AG09309 (cell line): Measurements from ENCODE around the gene SPIRE1.
"Not testable (repeated sequence)": the region's sequence is repeated elsewhere in the genome, so short reads cannot be mapped to it uniquely, and the experiment has no call there.

Experiments
- DNase-seq: peaks from one replicate; pipeline ENCODE4 v3.0.0-alpha.2; 2010; ENCODE audit warnings: low read depth
- H3K4me3 ChIP-seq: 2 replicates; pipeline ENCODE4 v1.5.1; 2011; ENCODE audit warnings: mild to moderate bottlenecking, low read depth, low read length, moderate library complexity; ENCODE audit not compliant: control insufficient read depth
- TF ChIP-seq, protein P1 (sequence below): IDR thresholded peaks from 2 replicates; pipeline ENCODE4 v1.5.1; 2011; ENCODE audit warnings: mild to moderate bottlenecking, low read depth, low read length, inconsistent platforms; ENCODE audit not compliant: insufficient read depth, control insufficient read depth; ENCODE audit errors: missing control alignments

Gene SPIRE1

DNA sequence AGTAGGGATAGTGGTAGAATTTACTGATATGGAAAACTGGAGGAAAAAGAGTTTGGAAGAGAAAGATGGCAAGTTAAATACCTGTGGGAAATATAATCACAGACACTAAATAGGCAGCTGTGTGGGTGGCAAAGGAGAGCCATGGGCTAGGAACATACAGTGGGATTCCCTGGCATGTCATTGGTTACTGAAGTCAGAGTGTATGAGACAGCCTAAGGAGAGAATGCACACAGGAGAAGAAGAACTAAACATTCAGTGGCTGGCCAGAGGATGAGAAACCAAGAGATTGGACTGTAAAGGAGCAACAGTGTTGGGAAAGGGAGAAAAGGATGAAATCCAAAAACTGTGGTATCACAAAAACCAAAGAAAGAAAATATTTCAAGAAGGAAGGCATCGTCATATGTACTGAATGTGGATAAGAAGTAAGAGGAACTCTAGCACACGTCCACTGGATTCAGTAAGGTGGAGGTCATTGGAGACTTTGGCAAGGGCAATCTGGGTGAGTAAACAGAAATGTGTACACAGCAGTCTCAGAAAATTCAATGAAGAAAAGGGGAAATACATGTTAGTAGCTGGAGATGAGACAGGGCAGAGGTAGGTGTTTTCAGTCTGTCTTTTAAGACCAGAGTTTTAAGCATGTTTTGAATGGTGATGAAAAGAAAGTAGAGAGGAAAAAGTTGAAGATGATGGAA, 83.3 kb downstream of the SPIRE1 start:
- no peak overlapping the region for H3K4me3 ChIP-seq
- no peak for DNase-seq
- TF ChIP-seq, protein P1, sequence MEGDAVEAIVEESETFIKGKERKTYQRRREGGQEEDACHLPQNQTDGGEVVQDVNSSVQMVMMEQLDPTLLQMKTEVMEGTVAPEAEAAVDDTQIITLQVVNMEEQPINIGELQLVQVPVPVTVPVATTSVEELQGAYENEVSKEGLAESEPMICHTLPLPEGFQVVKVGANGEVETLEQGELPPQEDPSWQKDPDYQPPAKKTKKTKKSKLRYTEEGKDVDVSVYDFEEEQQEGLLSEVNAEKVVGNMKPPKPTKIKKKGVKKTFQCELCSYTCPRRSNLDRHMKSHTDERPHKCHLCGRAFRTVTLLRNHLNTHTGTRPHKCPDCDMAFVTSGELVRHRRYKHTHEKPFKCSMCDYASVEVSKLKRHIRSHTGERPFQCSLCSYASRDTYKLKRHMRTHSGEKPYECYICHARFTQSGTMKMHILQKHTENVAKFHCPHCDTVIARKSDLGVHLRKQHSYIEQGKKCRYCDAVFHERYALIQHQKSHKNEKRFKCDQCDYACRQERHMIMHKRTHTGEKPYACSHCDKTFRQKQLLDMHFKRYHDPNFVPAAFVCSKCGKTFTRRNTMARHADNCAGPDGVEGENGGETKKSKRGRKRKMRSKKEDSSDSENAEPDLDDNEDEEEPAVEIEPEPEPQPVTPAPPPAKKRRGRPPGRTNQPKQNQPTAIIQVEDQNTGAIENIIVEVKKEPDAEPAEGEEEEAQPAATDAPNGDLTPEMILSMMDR: no peak

DNA sequence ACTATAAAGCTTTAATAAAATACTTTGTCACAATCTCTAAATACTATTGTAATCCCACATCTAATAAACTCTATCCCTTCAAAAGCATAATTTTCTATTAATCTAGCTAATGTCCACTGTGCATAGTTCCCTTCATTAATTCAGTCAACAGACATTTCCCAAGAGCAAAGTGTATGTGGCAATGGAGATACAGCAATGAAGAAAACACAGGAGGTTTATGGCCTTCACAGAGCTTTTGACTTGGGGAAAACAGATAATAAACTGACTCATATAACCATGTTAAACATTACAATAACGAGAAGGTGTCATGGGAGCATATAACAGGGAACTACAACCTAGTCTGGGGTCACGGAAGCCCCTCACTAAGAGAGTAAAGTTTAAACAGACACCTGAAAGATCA, 86.3 kb downstream of the SPIRE1 start:
- no peak overlapping the region for H3K4me3 ChIP-seq
- DNase-seq: no peak
- TF ChIP-seq, protein P1: no peak

DNA sequence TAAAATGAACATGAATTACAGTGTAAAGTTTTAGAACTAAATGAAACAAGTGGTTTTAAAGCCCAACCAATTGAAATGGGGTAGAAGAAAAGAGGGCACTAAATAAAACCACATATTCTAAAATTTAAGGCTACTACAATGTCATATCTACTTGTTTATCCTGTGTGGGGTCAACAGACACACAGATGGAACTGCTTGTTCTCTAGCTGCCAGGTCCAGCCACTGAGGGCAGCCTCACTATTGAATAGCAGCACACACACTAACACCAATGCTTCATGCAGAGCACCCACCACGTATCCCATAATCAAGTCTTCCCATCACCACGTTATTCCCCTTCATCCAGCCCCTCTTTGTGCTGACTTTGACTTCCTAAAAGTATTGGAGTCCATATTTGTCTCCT, 88.1 kb downstream of the SPIRE1 start:
- TF ChIP-seq, protein P1: no peak
- no peak for DNase-seq
- H3K4me3 ChIP-seq: no peak overlapping the region

DNA sequence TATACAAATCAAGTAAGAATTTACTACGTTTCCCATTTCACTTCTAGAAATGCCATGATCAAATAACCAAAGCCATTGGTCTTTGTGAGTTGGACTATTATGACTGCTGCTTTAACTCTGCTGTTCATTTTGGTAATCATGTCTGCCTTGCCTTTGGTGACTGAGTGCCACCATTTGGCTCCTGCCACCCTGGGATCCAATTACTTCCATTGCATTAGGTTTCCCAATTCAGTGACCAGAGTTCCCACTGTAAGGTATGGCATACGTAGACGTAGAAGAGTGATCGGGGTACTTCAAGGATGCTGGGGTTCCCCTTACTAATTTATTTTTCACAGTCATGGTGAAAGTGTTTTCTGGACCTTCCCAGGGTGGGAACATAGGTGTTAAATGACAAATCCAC, 90.1 kb downstream of the SPIRE1 start:
- H3K4me3 ChIP-seq: no peak overlapping the region
- TF ChIP-seq, protein P1: no peak
- DNase-seq: no peak

DNA sequence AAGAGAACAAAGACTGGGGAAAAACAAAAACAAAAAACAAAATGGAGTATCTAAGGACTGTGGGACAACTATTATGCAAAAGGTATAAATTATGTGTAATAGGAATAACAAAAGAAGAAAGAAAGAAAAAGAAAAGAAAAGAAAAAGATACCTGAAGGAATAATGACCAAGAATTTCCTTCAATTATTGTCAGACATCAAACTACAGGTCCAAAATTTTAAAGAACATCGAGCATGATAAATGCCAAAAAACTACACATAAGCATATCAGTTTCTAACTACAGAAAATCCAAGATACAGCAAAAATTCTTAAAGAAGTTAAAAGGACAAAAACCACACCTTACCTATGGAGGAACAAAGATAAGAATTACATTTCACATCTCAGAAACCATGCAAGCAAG, 93.0 kb downstream of the SPIRE1 start:
- H3K4me3 ChIP-seq: no peak overlapping the region
- TF ChIP-seq, protein P1: no peak
- no peak for DNase-seq

DNA sequence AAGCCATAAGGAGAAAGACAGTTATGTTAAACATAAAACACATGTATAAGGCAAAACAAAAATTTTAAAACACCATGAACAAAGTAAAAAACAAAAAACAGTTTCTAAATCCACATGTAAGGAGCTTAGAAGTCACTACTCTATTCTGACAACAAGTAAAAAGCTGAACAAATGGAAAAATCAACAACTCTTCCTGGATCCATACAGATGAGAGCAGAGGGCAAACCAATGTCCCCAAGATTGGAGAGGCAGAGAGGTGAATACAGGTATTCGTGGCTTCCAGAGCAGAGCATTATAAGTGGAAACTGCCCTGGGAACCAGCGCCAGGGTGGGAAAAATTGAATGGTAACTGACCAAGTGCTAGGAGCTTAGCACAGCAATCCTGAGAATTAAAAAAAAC, 93.5 kb downstream of the SPIRE1 start:
- TF ChIP-seq, protein P1: no peak
- no peak overlapping the region for H3K4me3 ChIP-seq
- no peak for DNase-seq

DNA sequence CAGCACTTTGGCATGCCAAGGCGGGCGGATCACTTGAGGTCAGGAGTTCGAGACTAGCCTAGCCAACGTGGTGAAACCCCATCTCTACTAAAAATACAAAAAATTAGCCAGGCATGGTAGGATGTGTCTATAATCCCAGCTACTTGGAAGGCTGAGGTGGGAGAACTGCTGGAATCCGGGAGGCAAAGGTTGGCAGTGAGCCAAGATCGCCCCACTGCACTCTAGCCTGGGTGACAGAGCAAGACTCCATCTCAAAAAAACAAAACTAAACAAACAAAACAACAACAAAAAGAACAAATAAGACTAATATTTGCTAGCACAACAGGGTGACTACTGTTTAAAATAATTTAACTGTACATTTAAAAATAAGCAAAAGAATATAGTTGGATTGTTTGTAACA, 97.3 kb downstream of the SPIRE1 start:
- H3K4me3 ChIP-seq, DNase-seq: not testable (repeated sequence)
